GM23248 (cell line): ENCODE measurements around the gene POU2F1.

Experiments used
- EZH2 ChIP-seq: fragments of 200-600 bp; sonication (generic); IDR thresholded peaks from 2 replicates; pipeline ENCODE4 v1.6.1; 2018; ENCODE audit warnings: antibody characterized with exemption, mild to moderate bottlenecking; ENCODE audit not compliant: insufficient read depth, poor library complexity, severe bottlenecking
- EZH2phosphoT487 ChIP-seq: fragments of 200-600 bp; sonication (generic); IDR thresholded peaks from 2 replicates; pipeline ENCODE4 v1.6.1; 2018; ENCODE audit warnings: antibody characterized with exemption, moderate library complexity, mild to moderate bottlenecking, low read depth; ENCODE audit not compliant: insufficient read depth

DNA sequence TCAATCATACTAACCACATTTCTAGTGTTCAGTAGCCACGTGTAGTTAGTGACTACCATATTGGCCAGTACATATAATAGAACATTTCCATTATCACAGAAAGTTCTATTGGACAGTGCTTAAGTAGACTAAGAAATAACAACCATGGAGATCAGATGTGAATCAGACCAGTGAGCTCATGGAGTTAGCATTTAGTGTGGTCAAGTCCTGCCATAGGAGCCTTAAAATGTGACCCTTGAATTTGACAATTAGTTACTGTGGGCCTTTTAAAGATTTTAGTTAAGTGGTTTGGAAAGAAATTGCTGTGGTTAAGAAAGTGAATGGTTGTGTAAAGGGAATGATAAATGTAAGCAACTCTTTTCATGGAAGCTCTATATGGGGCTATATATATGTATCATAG lies 123.4 kb downstream of the POU2F1 start:
- no peak for TF ChIP-seq EZH2phosphoT487
- TF ChIP-seq EZH2 = no peak
